Measurements from ENCODE around the gene DNPEP.
"Not testable (repeated sequence)": the region's sequence is repeated elsewhere in the genome, so short reads cannot be mapped to it uniquely, and the experiment has no call there.

DNPEP gene

GRCh38 chr2:219399716-219400478, 12.2 kb upstream of the DNPEP start:
- no peak for DNase-seq

GRCh38 chr2:219398721-219399363, 11.1 kb upstream of the DNPEP start:
- DNase-seq: no peak

- DNase-seq: no peak
These were observed 9.2 kb upstream of the DNPEP start for GRCh38 chr2:219396863-219397457.

GRCh38 chr2:219395609-219396008, 7.9 kb upstream of the DNPEP start:
- DNase-seq: no peak

- not testable (repeated sequence) for DNase-seq
These were observed 7.3 kb upstream of the DNPEP start for GRCh38 chr2:219395056-219395455.

- no peak for DNase-seq
These were observed 5.0 kb upstream of the DNPEP start for GRCh38 chr2:219392754-219393153.

- DNase-seq: no peak
These were observed 1.1 kb upstream of the DNPEP start for GRCh38 chr2:219388907-219389156.

- peak; percentile 96 to 100 (median 99) for DNase-seq
These were observed 602 bp upstream of the DNPEP start for GRCh38 chr2:219388121-219388906.

GRCh38 chr2:219386532-219387280, 1.0 kb downstream of the DNPEP start:
- peak in 1 of 5 donors; percentile 4 for DNase-seq

- DNase-seq: no peak
These were observed 1.7 kb downstream of the DNPEP start for GRCh38 chr2:219385958-219386520.

- no peak for DNase-seq
These were observed 2.9 kb downstream of the DNPEP start for GRCh38 chr2:219384859-219385258.

- DNase-seq: no peak
These were observed 3.5 kb downstream of the DNPEP start for GRCh38 chr2:219384083-219384713.

GRCh38 chr2:219381448-219381847, 6.3 kb downstream of the DNPEP start:
- DNase-seq: no peak

GRCh38 chr2:219380926-219381325, 6.8 kb downstream of the DNPEP start:
- DNase-seq: no peak

GRCh38 chr2:219378163-219378851, 9.4 kb downstream of the DNPEP start:
- no peak for DNase-seq

GRCh38 chr2:219369447-219369861, 18.3 kb downstream of the DNPEP start:
- DNase-seq: no peak

- no peak for DNase-seq
These were observed 19.0 kb downstream of the DNPEP start for GRCh38 chr2:219368690-219369191.

GRCh38 chr2:219362524-219363164, 25.1 kb downstream of the DNPEP start:
- peak in 1 of 5 donors; percentile 35 for DNase-seq

- DNase-seq: no peak
These were observed 25.6 kb downstream of the DNPEP start for GRCh38 chr2:219362072-219362471.
